ENCODE measurements around the gene SUGT1.

SUGT1 gene

DNA sequence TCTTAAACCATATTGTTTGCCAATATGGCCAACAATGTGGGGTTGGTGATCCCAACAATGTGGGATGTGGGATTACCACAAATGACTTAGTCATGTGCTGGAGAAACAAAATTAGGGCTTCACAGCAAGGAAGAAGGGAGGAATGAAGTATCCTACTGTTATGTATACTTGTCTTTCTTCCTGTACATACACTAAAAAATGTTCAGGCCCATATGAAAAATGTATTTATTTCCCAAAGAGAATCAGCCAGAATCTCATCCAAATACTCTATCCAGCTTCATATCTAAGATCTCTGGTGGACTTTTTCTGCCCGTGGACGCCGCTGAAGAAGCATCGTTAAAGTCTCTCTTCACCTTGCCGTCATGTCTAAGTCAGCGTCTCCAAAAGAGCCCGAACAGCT, 10.5 kb upstream of the SUGT1 start, which contains the start of gene HNRNPA1L2:
HNRNPA1L2 (plus strand) TSS at position 301 of the 400 bp plus-strand sequence; CDS start at position 363, 62 bp downstream.
- Histone ChIP-seq H2AFZ (ENCODE audit: low read length) (no peak within 1 kb of the TSS), H3K4me1 (ENCODE audit: insufficient read depth, low read length, severe bottlenecking) (no peaks in the 10 kb centered on the region), H3K9ac (ENCODE audit: low read length) (no peak within 1 kb of the TSS), H3K36me3 (ENCODE audit: insufficient read depth, low read length) (peaks cover 47% of the 10 kb centered on the region), H3K27me3 (ENCODE audit: insufficient read depth, low read length) (no peaks in the 10 kb centered on the region), H3K79me2 (ENCODE audit: insufficient read depth, low read length) (no peaks in the 10 kb centered on the region), H3K9me3 (ENCODE audit: low read length) (no peaks in the 10 kb centered on the region), H3K4me3 (ENCODE audit: low read depth, low read length, poor library complexity, severe bottlenecking) (no peak within 1 kb of the TSS), H3K4me2 (ENCODE audit: low read length) (no peak within 1 kb of the TSS), H3F3A (ENCODE audit: insufficient read depth, low read length) (no peaks in the 10 kb centered on the region), H4K20me1 (ENCODE audit: insufficient read depth, low read length) (no peaks in the 10 kb centered on the region), H3K27ac (ENCODE audit: low read depth, low read length, poor library complexity, severe bottlenecking) (no peak within 1 kb of the TSS), H3K9me2 (ENCODE audit: low read depth, low read length) (no peaks in the 10 kb centered on the region)
- no peak for TF ChIP-seq EZH2 (IDR thresholded peaks at IDR 0.05; ENCODE audit: borderline replicate concordance, low read length)
- TF ChIP-seq, protein P1, sequence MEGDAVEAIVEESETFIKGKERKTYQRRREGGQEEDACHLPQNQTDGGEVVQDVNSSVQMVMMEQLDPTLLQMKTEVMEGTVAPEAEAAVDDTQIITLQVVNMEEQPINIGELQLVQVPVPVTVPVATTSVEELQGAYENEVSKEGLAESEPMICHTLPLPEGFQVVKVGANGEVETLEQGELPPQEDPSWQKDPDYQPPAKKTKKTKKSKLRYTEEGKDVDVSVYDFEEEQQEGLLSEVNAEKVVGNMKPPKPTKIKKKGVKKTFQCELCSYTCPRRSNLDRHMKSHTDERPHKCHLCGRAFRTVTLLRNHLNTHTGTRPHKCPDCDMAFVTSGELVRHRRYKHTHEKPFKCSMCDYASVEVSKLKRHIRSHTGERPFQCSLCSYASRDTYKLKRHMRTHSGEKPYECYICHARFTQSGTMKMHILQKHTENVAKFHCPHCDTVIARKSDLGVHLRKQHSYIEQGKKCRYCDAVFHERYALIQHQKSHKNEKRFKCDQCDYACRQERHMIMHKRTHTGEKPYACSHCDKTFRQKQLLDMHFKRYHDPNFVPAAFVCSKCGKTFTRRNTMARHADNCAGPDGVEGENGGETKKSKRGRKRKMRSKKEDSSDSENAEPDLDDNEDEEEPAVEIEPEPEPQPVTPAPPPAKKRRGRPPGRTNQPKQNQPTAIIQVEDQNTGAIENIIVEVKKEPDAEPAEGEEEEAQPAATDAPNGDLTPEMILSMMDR (IDR thresholded peaks at IDR 0.05; ENCODE audit: low read length), result no peak

DNA sequence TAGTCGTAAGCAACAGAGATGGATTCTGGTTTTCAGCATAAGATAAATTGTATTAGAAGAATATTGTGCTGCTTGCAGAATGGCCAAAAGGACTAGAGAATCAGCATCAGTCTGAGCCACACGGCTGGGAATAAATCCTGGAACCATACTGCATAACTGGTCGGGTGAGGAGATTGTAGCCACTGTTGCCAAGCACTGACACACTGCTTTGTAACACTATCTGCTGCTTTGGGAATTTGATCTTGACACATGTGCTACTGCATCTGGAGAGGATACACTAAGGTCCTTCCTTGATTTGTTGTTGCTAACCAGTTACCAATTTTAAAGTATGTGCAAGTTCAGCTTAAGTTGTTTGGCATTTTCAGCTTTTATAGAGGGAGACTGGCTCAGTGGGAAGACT, 8.5 kb upstream of the SUGT1 start:
- Histone ChIP-seq H3K79me2 (ENCODE audit: insufficient read depth, low read length) (no peaks in the 10 kb centered on the region), H3K4me3 (ENCODE audit: low read depth, low read length, poor library complexity, severe bottlenecking) (no peak overlapping the region), H3K9me2 (ENCODE audit: low read depth, low read length) (no peaks in the 10 kb centered on the region), H3K36me3 (ENCODE audit: insufficient read depth, low read length) (peaks cover 36% of the 10 kb centered on the region), H3K9ac (ENCODE audit: low read length) (no peak overlapping the region), H3K4me1 (ENCODE audit: insufficient read depth, low read length, severe bottlenecking) (no peaks in the 10 kb centered on the region), H2AFZ (ENCODE audit: low read length) (no peak overlapping the region), H3F3A (ENCODE audit: insufficient read depth, low read length) (no peaks in the 10 kb centered on the region), H3K9me3 (ENCODE audit: low read length) (no peaks in the 10 kb centered on the region), H4K20me1 (ENCODE audit: insufficient read depth, low read length) (no peaks in the 10 kb centered on the region), H3K4me2 (ENCODE audit: low read length) (no peak overlapping the region), H3K27ac (ENCODE audit: low read depth, low read length, poor library complexity, severe bottlenecking) (no peak overlapping the region), H3K27me3 (ENCODE audit: insufficient read depth, low read length) (no peaks in the 10 kb centered on the region)
- TF ChIP-seq EZH2 (IDR thresholded peaks at IDR 0.05; ENCODE audit: borderline replicate concordance, low read length), result no peak
- TF ChIP-seq, protein P1 (IDR thresholded peaks at IDR 0.05; ENCODE audit: low read length), result no peak

DNA sequence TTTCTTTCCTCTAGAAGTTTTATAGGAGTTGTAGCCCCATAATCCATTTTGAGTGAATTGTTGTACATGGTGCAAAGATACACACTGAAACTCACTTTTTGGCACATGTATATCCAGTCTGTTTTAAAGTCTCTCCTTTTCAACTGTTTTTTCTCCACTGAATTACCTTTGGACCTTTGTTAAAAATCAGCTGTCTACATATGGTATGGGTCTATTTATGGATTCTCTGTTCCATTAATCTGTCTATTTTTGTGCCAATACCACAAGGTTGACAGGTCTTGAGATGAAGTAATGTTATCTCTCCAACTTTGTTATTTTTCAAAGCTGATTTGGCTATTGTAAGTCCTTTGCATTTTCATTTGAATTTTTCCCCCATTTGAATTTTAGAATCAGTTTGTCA, 5.7 kb upstream of the SUGT1 start:
- no peaks in the 10 kb centered on the region for H3K9me3 ChIP-seq (ENCODE audit: low read length)
- H3K4me1 ChIP-seq (ENCODE audit: insufficient read depth, low read length, severe bottlenecking), result peaks cover 13% of the 10 kb centered on the region
- TF ChIP-seq, protein P1 (IDR thresholded peaks at IDR 0.05; ENCODE audit: low read length), result no peak
- no peak for TF ChIP-seq EZH2 (IDR thresholded peaks at IDR 0.05; ENCODE audit: borderline replicate concordance, low read length)
- no peak overlapping the region for H2AFZ ChIP-seq (ENCODE audit: low read length)
- H3K36me3 ChIP-seq (ENCODE audit: insufficient read depth, low read length), result peaks cover 23% of the 10 kb centered on the region
- H4K20me1 ChIP-seq (ENCODE audit: insufficient read depth, low read length), result no peaks in the 10 kb centered on the region
- H3K9me2 ChIP-seq (ENCODE audit: low read depth, low read length), result no peaks in the 10 kb centered on the region
- no peaks in the 10 kb centered on the region for H3K27me3 ChIP-seq (ENCODE audit: insufficient read depth, low read length)
- H3F3A ChIP-seq (ENCODE audit: insufficient read depth, low read length), result no peaks in the 10 kb centered on the region
- no peak overlapping the region for H3K4me2 ChIP-seq (ENCODE audit: low read length)
- no peak overlapping the region for H3K9ac ChIP-seq (ENCODE audit: low read length)
- no peak overlapping the region for H3K4me3 ChIP-seq (ENCODE audit: low read depth, low read length, poor library complexity, severe bottlenecking)
- no peak overlapping the region for H3K27ac ChIP-seq (ENCODE audit: low read depth, low read length, poor library complexity, severe bottlenecking)
- H3K79me2 ChIP-seq (ENCODE audit: insufficient read depth, low read length), result peaks cover 10% of the 10 kb centered on the region
